ENCODE results near the gene COX14.

DNA sequence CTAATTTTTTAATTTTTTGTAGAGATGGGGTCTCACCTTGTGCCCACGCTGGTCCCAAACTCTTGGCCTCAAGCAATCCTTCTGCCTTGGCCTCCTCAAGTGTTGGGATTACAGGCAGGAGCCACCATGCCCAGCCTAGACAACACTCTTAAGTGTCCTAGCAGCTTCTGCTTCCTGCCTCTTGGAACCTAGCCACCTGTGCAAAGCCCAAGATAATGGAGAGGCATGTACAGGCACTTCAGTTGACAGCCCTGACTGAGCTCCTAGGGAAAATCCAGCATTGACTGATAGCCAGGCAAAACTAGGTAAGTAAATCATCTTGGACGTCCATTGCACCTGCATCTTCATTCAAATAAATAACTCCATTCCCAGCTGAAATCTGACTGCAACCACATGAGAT lies 15.5 kb downstream of the COX14 start:
- no peak for TF ChIP-seq YY1 (IDR thresholded peaks at IDR 0.05; ENCODE audit: insufficient read depth, insufficient read length)
- TF ChIP-seq ZNF274 (IDR thresholded peaks at IDR 0.05; ENCODE audit: low read depth, low read length) = no peak

Measured in NT2/D1 (cell line).